K562 (cell line): ENCODE results near the gene SEMA3C. TPM values are rescaled to one million over a fixed set of nuclear protein-coding genes. Genes with fewer than 3 reads are reported as not detected.

Source experiments
- ATAC-seq: fragments of 200-7000 bp; cut with Tn5 transposase; 3 replicates; pipeline ENCODE4 v1.9.1; 2020; ENCODE audit warnings: moderate library complexity
- BruUV-seq: library from RNA; stranded (reverse); fragments of 400-500 nt; replicated peaks from 2 replicates; lab custom pipeline; 2021; lab: Mats Ljungman, UMichigan
- CTCF ChIA-PET: fragments of 300-600 bp; formaldehyde crosslinking; extraction: SDS; loops from one replicate; lab custom pipeline; 2021; ENCODE audit warnings: low intra/inter-chr PET ratio; lab: Yijun Ruan, JAX
- POLR2A ChIA-PET: fragments of 300-600, 350-650 bp; sonication (Branson Sonifier 250); formaldehyde crosslinking; extraction: SDS; loops from one replicate; lab custom pipeline; 2021; ENCODE audit warnings: antibody characterized with exemption, inconsistent platforms; lab: Yijun Ruan, JAX
- DNase-seq, 4 experiments: peaks; one replicate each; pipeline versions ENCODE4 v3.0.0 to v3.0.0-alpha.2; 2011 to 2018; ENCODE audit warnings: low spot score in 3 of 4, mixed read lengths in 3 of 4; ENCODE audit errors: extremely low read depth in 1 of 4
- FAIRE-seq: peaks from 2 replicates; lab custom pipeline; 2011; peaks lifted over from hg19 to GRCh38; lab: Jason Lieb, UNC
- H2AFZ ChIP-seq: 2 replicates; pipeline ENCODE4 v1.6.0; 2011; ENCODE audit warnings: low read depth, low read length, control low read depth, inconsistent platforms
- H3K27ac ChIP-seq: fragments of 200-600 bp; 3 replicates; pipeline ENCODE4 v1.8.0; 2011; ENCODE audit warnings: low read depth, mild to moderate bottlenecking, control low read depth, inconsistent platforms, low read length, moderate library complexity, mixed read lengths; ENCODE audit errors: extremely low read depth
- H3K27me3 ChIP-seq, 2 experiments: fragments of 300-600 bp in 1 of 2; 2 replicates in 1 of 2; 3 replicates in 1 of 2; pipeline versions ENCODE4 v1.6.0 to v1.8.0; 2011; ENCODE audit warnings: inconsistent platforms in 2 of 2, low read length in 2 of 2, mild to moderate bottlenecking in 1 of 2, mixed read lengths in 1 of 2, moderate library complexity in 1 of 2; ENCODE audit not compliant: control insufficient read depth in 2 of 2, insufficient read depth in 2 of 2
- H3K36me3 ChIP-seq: fragments of 300-600 bp; 3 replicates; pipeline ENCODE4 v1.8.0; 2011; ENCODE audit warnings: mild to moderate bottlenecking, low read length, inconsistent platforms; ENCODE audit not compliant: control insufficient read depth, insufficient read depth
- H3K4me1 ChIP-seq, 2 experiments: fragments of 200-600 bp in 1 of 2; replicated peaks in 1 of 2; 2 replicates in 1 of 2; 3 replicates in 1 of 2; pipeline versions ENCODE4 v1.5.1 to v1.8.0; 2011; ENCODE audit warnings: inconsistent platforms in 2 of 2, low read length in 2 of 2, mild to moderate bottlenecking in 1 of 2, mixed read lengths in 1 of 2, moderate library complexity in 1 of 2; ENCODE audit not compliant: control insufficient read depth in 2 of 2, insufficient read depth in 2 of 2
- H3K4me2 ChIP-seq: 2 replicates; pipeline ENCODE4 v1.6.1; 2011; ENCODE audit warnings: low read length, control low read depth, inconsistent platforms, mixed read lengths; ENCODE audit not compliant: insufficient read depth
- H3K4me3 ChIP-seq: fragments of 200-600 bp; sonication (generic), shearing (Covaris generic); 2 replicates; pipeline ENCODE4 v1.5.1; 2016; ENCODE audit warnings: control low read depth, inconsistent platforms
- H3K79me2 ChIP-seq: fragments of 200-600 bp; 3 replicates; pipeline ENCODE4 v1.8.0; 2011; ENCODE audit warnings: low read length, inconsistent platforms; ENCODE audit not compliant: control insufficient read depth, insufficient read depth
- H3K9ac ChIP-seq, 2 experiments: 2 replicates each; pipeline versions ENCODE4 v1.6.0 to v1.6.1; 2011; ENCODE audit warnings: low read depth in 2 of 2, low read length in 2 of 2, control low read depth in 1 of 2, inconsistent platforms in 1 of 2, mild to moderate bottlenecking in 1 of 2, mixed read lengths in 1 of 2; ENCODE audit not compliant: insufficient read depth in 1 of 2
- H3K9me1 ChIP-seq: one replicate; pipeline ENCODE4 v1.6.0; 2011; ENCODE audit warnings: inconsistent platforms, mild to moderate bottlenecking, low read length, moderate library complexity; ENCODE audit not compliant: control insufficient read depth, insufficient read depth
- H3K9me3 ChIP-seq: replicated peaks from 2 replicates; pipeline ENCODE4 v1.5.1; 2011; ENCODE audit warnings: low read depth, low read length, inconsistent platforms; ENCODE audit not compliant: control insufficient read depth, insufficient read depth
- H4K20me1 ChIP-seq: replicated peaks from 2 replicates; pipeline ENCODE4 v1.6.1; 2011; ENCODE audit warnings: low read length, inconsistent platforms, mixed read lengths; ENCODE audit not compliant: control insufficient read depth, insufficient read depth
- CCAR2 ChIP-seq: fragments of 200-400 bp; formaldehyde crosslinking; IDR thresholded peaks from 2 replicates; pipeline ENCODE4 v1.6.1; 2017; ENCODE audit warnings: mild to moderate bottlenecking, low read depth, low read length
- FOXJ3 ChIP-seq: sonication (generic); formaldehyde crosslinking; IDR thresholded peaks from 2 replicates; pipeline ENCODE4 v1.4.0; 2020; ENCODE audit warnings: mild to moderate bottlenecking, missing genetic modification reagents
- MAZ ChIP-seq, 2 experiments: fragments of 450-650 bp in 1 of 2; sonication (generic) in 1 of 2; formaldehyde crosslinking; IDR thresholded peaks in 1 of 2; conservative IDR thresholded peaks in 1 of 2; 2 replicates each; pipeline versions ENCODE4 v1.4.0 to v1.5.0; 2020; ENCODE audit warnings: mild to moderate bottlenecking in 1 of 2, missing genetic modification reagents in 1 of 2
- ZNF232 ChIP-seq: sonication (generic); formaldehyde crosslinking; IDR thresholded peaks from 2 replicates; pipeline ENCODE4 v1.8.0; 2022; ENCODE audit warnings: mild to moderate bottlenecking, missing genetic modification reagents
- WGBS: fragments of 100-300 bp; shearing (Covaris generic); methylation state at CpG from one replicate; pipeline ENCODE4 v1.1.6; 2016; ENCODE audit warnings: low coverage, mixed read lengths; ENCODE audit not compliant: insufficient coverage; ENCODE audit errors: missing lambda C conversion rate; 5-methylcytosine and 5-hydroxymethylcytosine counted together
- in situ Hi-C: fragments of 300-500 bp; cut with MboI; formaldehyde crosslinking; loops from 4 replicates; pipeline ENCODE4 v1.15.0; 2018; ENCODE audit warnings: inconsistent platforms, mixed read lengths
- intact Hi-C: fragments of 100-400 bp; cut with micrococcal nuclease; formaldehyde crosslinking; loops from 2 replicates; pipeline ENCODE4 v1.14.2; 2022
- polyA plus RNA-seq, 8 experiments: library from polyadenylated mRNA; depleted of rRNA in 4 of 8; stranded (reverse) in 5 of 8; unstranded in 3 of 8; fragments of >200 nt; fragmentation: Nextera tagmentation in 2 of 8; fragmentation: Illumina TruSeq in 1 of 8; extraction: Ambion mirVana in 2 of 8; extraction: Trizol in 1 of 8; gene quantifications; 2 replicates each; pipeline versions ENCODE4 v1.2.1 to v1.2.3, GENCODE V29; 2011 to 2014; ENCODE audit warnings: inconsistent platforms in 1 of 8, missing spikeins in 1 of 8
- total RNA-seq, 7 experiments: library from RNA; depleted of rRNA in 6 of 7; stranded (reverse); fragments of >200 nt in 6 of 7; fragmentation: Illumina TruSeq in 2 of 7; extraction: Trizol in 2 of 7; gene quantifications; 2 replicates each; pipeline versions ENCODE4 v1.2.1 to v1.2.3, GENCODE V29; 2011 to 2021; ENCODE audit warnings: low replicate concordance in 1 of 7

SEMA3C gene
- total and polyA plus RNA-seq, 9 of the 15 experiments (the other 6 are each of a cell fraction or from before 2014, with no cell fraction given) = 0.04 to 0.36 (median 0.12) TPM; not detected in 3

GRCh38 chr7:80703272-80703671 is 215.6 kb downstream of the SEMA3C start:
- DNase-seq (no peak), ATAC-seq (no peak), FAIRE-seq (no peak)
- intact Hi-C loops = loop anchor here (10.0 kb wide), 1 partner anchor 552 kb away; no protein-coding TSS in a partner anchor
- Histone ChIP-seq H3K36me3 (no peaks in the 10 kb centered on the region), H3K27me3 (no peaks in the 10 kb centered on the region), H3K9me1 (no peaks in the 10 kb centered on the region), H3K9ac (no peak overlapping the region), H3K9me3 (no peaks in the 10 kb centered on the region), H3K27ac (no peak overlapping the region), H3K4me3 (no peak overlapping the region), H3K79me2 (no peaks in the 10 kb centered on the region), H3K4me2 (no peak overlapping the region), H3K4me1 (no peaks in the 10 kb centered on the region), H2AFZ (no peak overlapping the region), H4K20me1 (no peaks in the 10 kb centered on the region)
- in situ Hi-C loops = no loop called here
- POLR2A ChIA-PET = no interaction called here
- TF ChIP-seq FOXJ3 (CRISPR knock-in tag) (no peak), CCAR2 (no peak), MAZ (CRISPR knock-in tag; conservative IDR thresholded peaks at IDR 0.05 in 1 of 2, IDR thresholded peaks at IDR 0.05 in 1 of 2) (no peak)
- no TSS peak for BruUV-seq
- CTCF ChIA-PET = no interaction called here
- 6% methylated on average over 1 of the region's 1 CpG for WGBS

- in situ Hi-C loops (loop anchor here (10.0 kb wide), 1 partner anchor 775 kb away; no protein-coding TSS in a partner anchor), intact Hi-C loops (loop anchor here (2.0 to 10.0 kb wide), 4 partner anchors 215 to 771 kb away; partner anchors contain the start of gene SEMA3C)
- no peak overlapping the region for H2AFZ ChIP-seq
- no peaks in the 10 kb centered on the region for H3K27me3 ChIP-seq
- no peaks in the 10 kb centered on the region for H3K36me3 ChIP-seq
- H3K79me2 ChIP-seq = no peaks in the 10 kb centered on the region
- DNase-seq (no peak), FAIRE-seq (no peak), ATAC-seq (no peak)
- no peaks in the 10 kb centered on the region for H3K4me1 ChIP-seq
- H3K9ac ChIP-seq = no peak overlapping the region
- TF ChIP-seq ZNF232 (CRISPR knock-in tag) = no peak
- POLR2A ChIA-PET = no interaction called here
- no TSS peak for BruUV-seq
- 8% methylated on average over 4 of the region's 4 CpGs for WGBS
- H4K20me1 ChIP-seq = no peaks in the 10 kb centered on the region
- no peak overlapping the region for H3K4me2 ChIP-seq
- CTCF ChIA-PET = interaction anchor here (1.4 kb wide), 2 partner anchors 758 to 771 kb away, joined by 6 to 11 read pairs; no protein-coding TSS in a partner anchor
- H3K9me3 ChIP-seq = no peaks in the 10 kb centered on the region
- H3K27ac ChIP-seq = no peak overlapping the region
- no peaks in the 10 kb centered on the region for H3K9me1 ChIP-seq
- H3K4me3 ChIP-seq = no peak overlapping the region
Observed at GRCh38 chr7:80699721-80700256, 219.1 kb downstream of the SEMA3C start.
